Measurements from ENCODE around the gene ARHGAP44. TPM values are rescaled to one million over a fixed set of nuclear protein-coding genes. Genes with fewer than 3 reads are reported as not detected.

Gene ARHGAP44, protein sequence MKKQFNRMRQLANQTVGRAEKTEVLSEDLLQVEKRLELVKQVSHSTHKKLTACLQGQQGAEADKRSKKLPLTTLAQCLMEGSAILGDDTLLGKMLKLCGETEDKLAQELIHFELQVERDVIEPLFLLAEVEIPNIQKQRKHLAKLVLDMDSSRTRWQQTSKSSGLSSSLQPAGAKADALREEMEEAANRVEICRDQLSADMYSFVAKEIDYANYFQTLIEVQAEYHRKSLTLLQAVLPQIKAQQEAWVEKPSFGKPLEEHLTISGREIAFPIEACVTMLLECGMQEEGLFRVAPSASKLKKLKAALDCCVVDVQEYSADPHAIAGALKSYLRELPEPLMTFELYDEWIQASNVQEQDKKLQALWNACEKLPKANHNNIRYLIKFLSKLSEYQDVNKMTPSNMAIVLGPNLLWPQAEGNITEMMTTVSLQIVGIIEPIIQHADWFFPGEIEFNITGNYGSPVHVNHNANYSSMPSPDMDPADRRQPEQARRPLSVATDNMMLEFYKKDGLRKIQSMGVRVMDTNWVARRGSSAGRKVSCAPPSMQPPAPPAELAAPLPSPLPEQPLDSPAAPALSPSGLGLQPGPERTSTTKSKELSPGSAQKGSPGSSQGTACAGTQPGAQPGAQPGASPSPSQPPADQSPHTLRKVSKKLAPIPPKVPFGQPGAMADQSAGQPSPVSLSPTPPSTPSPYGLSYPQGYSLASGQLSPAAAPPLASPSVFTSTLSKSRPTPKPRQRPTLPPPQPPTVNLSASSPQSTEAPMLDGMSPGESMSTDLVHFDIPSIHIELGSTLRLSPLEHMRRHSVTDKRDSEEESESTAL
- total RNA-seq (2012; rRNA removed) (0.54 and 1.1 TPM in 2 replicates), polyA plus RNA-seq (2012; rRNA removed) (1.0 and 1.2 TPM in 2 replicates), Bru-seq, nascent RNA (percentile 37 among the genes with signal in this experiment), BruChase-seq, experiment 1, labeled RNA remaining after a 6-hour chase (percentile 40 among the genes with signal in this experiment), BruChase-seq, experiment 2, labeled RNA remaining after a 2-hour chase (percentile 40 among the genes with signal in this experiment)
- 0.67 and 0.75 TPM in 2 replicates for polyA plus RNA-seq (2012; cell fraction: cytosol; rRNA removed)
- 2.3 and 2.6 TPM in 2 replicates for polyA plus RNA-seq (2012; cell fraction: nucleus; rRNA removed; ENCODE audit: low replicate concordance)
- long read RNA-seq, partial matches to known transcripts: 1 of 1 reads
- long read RNA-seq, other reads (novel, unspliced or antisense): 0 of 1 reads

DNA sequence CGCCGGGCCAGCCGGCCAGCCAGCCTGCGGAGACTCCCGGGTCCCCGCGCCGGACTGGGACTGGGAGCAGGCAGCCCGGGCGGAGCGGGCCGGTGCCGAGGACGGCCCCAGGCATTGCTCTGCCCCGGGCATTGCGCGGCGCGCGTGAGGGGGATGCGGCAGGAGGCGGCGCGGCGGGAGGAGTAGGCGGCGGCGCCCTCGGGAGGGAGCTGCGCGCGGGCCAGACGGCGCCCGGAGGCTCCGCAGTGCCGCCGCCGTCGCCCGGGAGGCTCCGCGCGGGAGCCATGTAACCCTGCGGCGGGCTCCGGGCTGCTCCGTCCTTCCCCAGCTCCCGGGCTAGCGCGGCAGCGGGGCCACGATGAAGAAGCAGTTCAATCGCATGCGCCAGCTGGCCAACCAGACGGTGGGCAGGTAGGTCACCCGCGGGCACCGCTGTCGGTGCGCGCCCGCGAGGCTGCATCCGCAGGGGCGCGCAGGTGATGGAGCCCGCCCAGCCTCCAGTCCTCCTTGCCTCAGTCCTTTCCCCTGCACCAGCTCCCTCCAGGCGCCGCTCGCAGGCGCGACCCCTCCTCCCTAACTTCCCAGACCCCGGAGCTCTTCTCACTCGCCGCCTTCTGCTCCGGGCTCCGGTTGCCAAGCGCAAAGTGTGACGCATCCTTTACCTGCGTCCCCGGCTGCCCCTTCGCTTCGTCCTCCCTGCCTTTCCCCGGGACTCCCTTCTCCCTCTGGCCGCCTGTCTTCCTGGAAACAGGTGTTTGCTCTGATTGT, at the start of gene ARHGAP44:
TSS of gene ARHGAP44 (plus strand) at position 18 of the 768 bp plus-strand sequence. CDS start at position 359, 341 bp downstream.
- H3K9ac ChIP-seq (ENCODE audit: low read depth, low read length): 0 out of 2 replicates have a peak within 1 kb of the TSS, but pooled peaks have one; percentile 33
- CTCF ChIA-PET: interaction anchor here (0.5 to 0.6 kb wide), 2 partner anchors 251 to 1324 kb away, joined by 3 read pairs; no protein-coding TSS in a partner anchor
- no peaks in the 10 kb centered on the region for H3K36me3 ChIP-seq (ENCODE audit: control insufficient read depth, insufficient read depth, low read length)
- WGBS, 2 experiments (ENCODE audit: extremely low coverage in 2 of 2, insufficient read length in 1 of 2): 1% methylated on average over 19 of the region's 86 CpGs; no CpG with 5 or more reads in 1 of the 2 experiments
- H3K9me1 ChIP-seq (ENCODE audit: insufficient read depth, low read length): no peaks in the 10 kb centered on the region
- H2BK120ac ChIP-seq (ENCODE audit: low read depth, low read length): no peak within 1 kb of the TSS
- dilution Hi-C loops (cut with HindIII; ENCODE audit: low sequenced_read_pairs, unreplicated experiment) (no loop called here), in situ Hi-C loops (cut with MboI; ENCODE audit: low sequenced_read_pairs) (no loop called here), intact Hi-C loops (cut with micrococcal nuclease) (loop anchor here (10.0 kb wide), 1 partner anchor 195 kb away; no protein-coding TSS in a partner anchor)
- no peak within 1 kb of the TSS for H4K8ac ChIP-seq (ENCODE audit: low read depth in 2 of 2, low read length in 2 of 2)
- H4K20me1 ChIP-seq (ENCODE audit: insufficient read depth, low read length): no peaks in the 10 kb centered on the region
- peak within 1 kb of the TSS; percentile 91 for H3K4me2 ChIP-seq (ENCODE audit: low read depth, low read length)
- no peak within 1 kb of the TSS for H4K5ac ChIP-seq (ENCODE audit: low read depth, low read length)
- H3K18ac ChIP-seq (ENCODE audit: low read depth, low read length): no peak within 1 kb of the TSS
- H3K27ac ChIP-seq (ENCODE audit: insufficient read depth, low read length): no peak within 1 kb of the TSS
- peak; percentile 99 for ATAC-seq (ENCODE audit: low read depth)
- H3K27me3 ChIP-seq (ENCODE audit: control insufficient read depth, insufficient read depth, low read length): peaks cover 23% of the 10 kb centered on the region
- no peak within 1 kb of the TSS for H3K23ac ChIP-seq (ENCODE audit: low read depth, low read length)
- no peak within 1 kb of the TSS for H2BK5ac ChIP-seq (ENCODE audit: low read depth, low read length, poor library complexity, severe bottlenecking)
- H3K4me3 ChIP-seq (ENCODE audit: insufficient read depth, low read depth, low read length): peak within 1 kb of the TSS; percentile 68
- H2BK15ac ChIP-seq (ENCODE audit: low read depth, low read length): no peak within 1 kb of the TSS
- H3K4ac ChIP-seq (ENCODE audit: low read depth, low read length): no peak within 1 kb of the TSS
- no peak within 1 kb of the TSS for H2AK5ac ChIP-seq (ENCODE audit: low read depth, low read length)
- H3K9me3 ChIP-seq (ENCODE audit: control insufficient read depth, insufficient read depth, low read length): no peaks in the 10 kb centered on the region
- H2BK20ac ChIP-seq (ENCODE audit: low read depth, low read length): no peak within 1 kb of the TSS
- no peaks in the 10 kb centered on the region for H3K79me1 ChIP-seq (ENCODE audit: low read depth in 1 of 2, low read length in 2 of 2)
- TF ChIP-seq BHLHE40 (IDR thresholded peaks at IDR 0.05; ENCODE audit: low read depth, low read length) (no peak), POLR2A (IDR thresholded peaks at IDR 0.05; ENCODE audit: low read depth, low read length) (no peak), RAD21 (IDR thresholded peaks at IDR 0.05; ENCODE audit: low read length) (0 out of 2 replicates have a peak, but pooled peaks have one; percentile 13), RCOR1 (IDR thresholded peaks at IDR 0.05; ENCODE audit: insufficient replicate concordance, low read length) (no peak), MAZ (IDR thresholded peaks at IDR 0.05; ENCODE audit: borderline replicate concordance, low read depth, low read length) (0 out of 2 replicates have a peak, but pooled peaks have one; percentile 29), FOS (IDR thresholded peaks at IDR 0.05; ENCODE audit: low read depth, low read length) (no peak)
- TF ChIP-seq, protein P1, sequence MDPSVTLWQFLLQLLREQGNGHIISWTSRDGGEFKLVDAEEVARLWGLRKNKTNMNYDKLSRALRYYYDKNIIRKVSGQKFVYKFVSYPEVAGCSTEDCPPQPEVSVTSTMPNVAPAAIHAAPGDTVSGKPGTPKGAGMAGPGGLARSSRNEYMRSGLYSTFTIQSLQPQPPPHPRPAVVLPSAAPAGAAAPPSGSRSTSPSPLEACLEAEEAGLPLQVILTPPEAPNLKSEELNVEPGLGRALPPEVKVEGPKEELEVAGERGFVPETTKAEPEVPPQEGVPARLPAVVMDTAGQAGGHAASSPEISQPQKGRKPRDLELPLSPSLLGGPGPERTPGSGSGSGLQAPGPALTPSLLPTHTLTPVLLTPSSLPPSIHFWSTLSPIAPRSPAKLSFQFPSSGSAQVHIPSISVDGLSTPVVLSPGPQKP (IDR thresholded peaks at IDR 0.05; ENCODE audit: borderline replicate concordance, low read depth, low read length): no peak
- TF ChIP-seq, protein P2, sequence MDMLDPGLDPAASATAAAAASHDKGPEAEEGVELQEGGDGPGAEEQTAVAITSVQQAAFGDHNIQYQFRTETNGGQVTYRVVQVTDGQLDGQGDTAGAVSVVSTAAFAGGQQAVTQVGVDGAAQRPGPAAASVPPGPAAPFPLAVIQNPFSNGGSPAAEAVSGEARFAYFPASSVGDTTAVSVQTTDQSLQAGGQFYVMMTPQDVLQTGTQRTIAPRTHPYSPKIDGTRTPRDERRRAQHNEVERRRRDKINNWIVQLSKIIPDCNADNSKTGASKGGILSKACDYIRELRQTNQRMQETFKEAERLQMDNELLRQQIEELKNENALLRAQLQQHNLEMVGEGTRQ (IDR thresholded peaks at IDR 0.05; ENCODE audit: low read depth, low read length): no peak
- no peak within 1 kb of the TSS for H3K14ac ChIP-seq (replicated peaks; ENCODE audit: low read depth, low read length)
- BruUV-seq (replicated peaks): no TSS peak
- DNase-seq: peak; percentile 59
- no peak within 1 kb of the TSS for H3K56ac ChIP-seq (ENCODE audit: extremely low read depth, insufficient read depth, low read length)
- H2AFZ ChIP-seq (replicated peaks; ENCODE audit: low read length, poor library complexity): peak within 1 kb of the TSS; percentile 95
- no peak within 1 kb of the TSS for H4K91ac ChIP-seq (ENCODE audit: insufficient read depth, low read depth, low read length)
- H2AK9ac ChIP-seq (replicated peaks; ENCODE audit: low read depth, low read length, poor library complexity): peak within 1 kb of the TSS; percentile 74
- H3K4me1 ChIP-seq (ENCODE audit: control insufficient read depth, insufficient read depth, low read length): no peaks in the 10 kb centered on the region
- POLR2A ChIA-PET (ENCODE audit: unreplicated experiment): no interaction called here

Measured in IMR-90 (cell line).